BJ (cell line): ENCODE results near the gene AFF1. TPM values are rescaled to one million over a fixed set of nuclear protein-coding genes. Genes with fewer than 3 reads are reported as not detected.
"Not testable (repeated sequence)": the region's sequence is repeated elsewhere in the genome, so short reads cannot be mapped to it uniquely, and the experiment has no call there.

ENCODE experiments used
- CTCF ChIA-PET: fragments of 350-600 bp; formaldehyde crosslinking; extraction: SDS; loops from one replicate; lab custom pipeline; 2021; ENCODE audit warnings: antibody characterized with exemption, inconsistent platforms; lab: Yijun Ruan, JAX
- POLR2A ChIA-PET: fragments of 300-600 bp; sonication (Branson Sonifier 250); formaldehyde crosslinking; extraction: SDS; loops from one replicate; lab custom pipeline; 2021; ENCODE audit warnings: antibody characterized with exemption; lab: Charles Lee
- DNase-seq: peaks from one replicate; pipeline ENCODE4 v3.0.0-alpha.2; 2011; ENCODE audit warnings: low read depth
- H3K27me3 ChIP-seq: 2 replicates; pipeline ENCODE4 v1.6.0; 2011; ENCODE audit warnings: low read length; ENCODE audit not compliant: control insufficient read depth, insufficient read depth
- H3K36me3 ChIP-seq: 2 replicates; pipeline ENCODE4 v1.5.1; 2011; ENCODE audit warnings: low read length; ENCODE audit not compliant: control insufficient read depth, insufficient read depth
- H3K4me3 ChIP-seq: 2 replicates; pipeline ENCODE4 v1.5.1; 2011; ENCODE audit warnings: low read depth, mild to moderate bottlenecking, control low read depth, low read length
- CTCF ChIP-seq: IDR thresholded peaks from 2 replicates; pipeline ENCODE4 v1.5.1; 2011; ENCODE audit warnings: low read depth, mild to moderate bottlenecking, control low read depth, inconsistent platforms, low read length, moderate library complexity; ENCODE audit not compliant: insufficient read depth
- polyA plus RNA-seq: library from polyadenylated mRNA; depleted of rRNA; stranded (reverse); fragments of >200 nt; gene quantifications from 2 replicates; pipeline ENCODE4 v1.2.3, GENCODE V29; 2011

The AFF1 gene
- polyA plus RNA-seq, 1 experiment: 11.0 TPM

- no peak for DNase-seq
- H3K4me3 ChIP-seq: no peak overlapping the region
- TF ChIP-seq CTCF: no peak
- no peaks in the 10 kb centered on the region for H3K36me3 ChIP-seq
- ChIA-PET CTCF (interaction anchor here (1.0 to 1.1 kb wide), 2 partner anchors 10 to 72 kb away, joined by 3 read pairs; no protein-coding TSS in a partner anchor), POLR2A (no interaction called here)
- no peaks in the 10 kb centered on the region for H3K27me3 ChIP-seq
Observed at GRCh38 chr4:86994686-86995085, 59.9 kb downstream of the AFF1 start.

- H3K36me3 ChIP-seq, H3K4me3 ChIP-seq, CTCF ChIA-PET, H3K27me3 ChIP-seq, POLR2A ChIA-PET, DNase-seq: not testable (repeated sequence)
Observed at GRCh38 chr4:86996510-86996909, 61.7 kb downstream of the AFF1 start.

- DNase-seq: no peak
- TF ChIP-seq CTCF: no peak
- Histone ChIP-seq H3K27me3 (no peaks in the 10 kb centered on the region), H3K4me3 (no peak overlapping the region), H3K36me3 (no peaks in the 10 kb centered on the region)
- ChIA-PET POLR2A (interaction anchor here (0.6 kb wide), 1 partner anchor 367 kb away, joined by 3 read pairs; no protein-coding TSS in a partner anchor), CTCF (interaction anchor here (0.6 to 1.4 kb wide), 2 partner anchors 10 to 197 kb away, joined by 3 read pairs; no protein-coding TSS in a partner anchor)
Observed at GRCh38 chr4:86999136-86999643, 64.4 kb downstream of the AFF1 start.

- no peak for DNase-seq
- POLR2A ChIA-PET: no interaction called here
- H3K36me3 ChIP-seq: no peaks in the 10 kb centered on the region
- CTCF ChIA-PET: no interaction called here
- TF ChIP-seq CTCF: no peak
- no peak overlapping the region for H3K4me3 ChIP-seq
- H3K27me3 ChIP-seq: no peaks in the 10 kb centered on the region
Observed at GRCh38 chr4:87002682-87003043, 67.9 kb downstream of the AFF1 start.

GRCh38 chr4:87003266-87003665 lies 68.5 kb downstream of the AFF1 start:
- H3K4me3 ChIP-seq: no peak overlapping the region
- TF ChIP-seq CTCF: no peak
- POLR2A ChIA-PET: no interaction called here
- H3K36me3 ChIP-seq: no peaks in the 10 kb centered on the region
- no peaks in the 10 kb centered on the region for H3K27me3 ChIP-seq
- no peak for DNase-seq
- CTCF ChIA-PET: interaction anchor here (1.7 kb wide), 1 partner anchor 75 kb away, joined by 3 read pairs; no protein-coding TSS in a partner anchor

- ChIA-PET CTCF (interaction anchor here (0.8 to 1.9 kb wide), 3 partner anchors 11 to 83 kb away, joined by 3 to 12 read pairs (median 10); partner anchors contain the start of gene AFF1), POLR2A (no interaction called here)
- no peak for TF ChIP-seq CTCF
- Histone ChIP-seq H3K4me3 (no peak overlapping the region; the same call in 1 of the 2 replicates), H3K36me3 (no peaks in the 10 kb centered on the region), H3K27me3 (no peaks in the 10 kb centered on the region)
- DNase-seq: no peak
Observed at GRCh38 chr4:87005369-87005689, 70.5 kb downstream of the AFF1 start.
